Type B pancreatic cell (in vitro differentiated cells): ENCODE measurements around the gene CCK. TPM values are rescaled to one million over a fixed set of nuclear protein-coding genes. Genes with fewer than 3 reads are reported as not detected.

Source experiments
- DNase-seq: peaks from one replicate; pipeline ENCODE4 v3.0.0; 2021; ENCODE audit warnings: mixed read lengths; ENCODE audit not compliant: unreplicated experiment; ENCODE audit errors: extremely low spot score
- H3K27ac Mint-ChIP-seq: 2 replicates; pipeline ENCODE4 v1.8.0; 2021; ENCODE audit warnings: mild to moderate bottlenecking, mixed read lengths
- H3K27me3 Mint-ChIP-seq: 2 replicates; pipeline ENCODE4 v1.8.0; 2021; ENCODE audit warnings: mixed read lengths
- H3K36me3 Mint-ChIP-seq: 2 replicates; pipeline ENCODE4 v1.8.0; 2021; ENCODE audit warnings: mixed read lengths
- H3K4me1 Mint-ChIP-seq: one replicate; pipeline ENCODE4 v1.8.0; 2021; ENCODE audit warnings: mixed read lengths; ENCODE audit not compliant: unreplicated experiment
- H3K4me3 Mint-ChIP-seq: 2 replicates; pipeline ENCODE4 v1.8.0; 2021; ENCODE audit warnings: mild to moderate bottlenecking, mixed read lengths
- H3K9me3 Mint-ChIP-seq: 2 replicates; pipeline ENCODE4 v1.8.0; 2021; ENCODE audit warnings: mixed read lengths
- CTCF ChIP-seq: fragments of 200-600 bp; sonication (generic); conservative IDR thresholded peaks from 2 replicates; pipeline ENCODE4 v1.5.0; 2021; ENCODE audit warnings: antibody characterized with exemption, mild to moderate bottlenecking
- total RNA-seq: library from RNA; stranded (reverse); gene quantifications from 2 replicates; pipeline ENCODE4 v1.2.1, GENCODE V29; 2021; ENCODE audit warnings: low replicate concordance

Gene CCK
- total RNA-seq, 1 donor from 2014 or later, result 1.3 TPM

GRCh38 chr3:42267878-42268277, 1.9 kb upstream of the CCK start:
- TF ChIP-seq CTCF, result no peak
- Mint-ChIP-seq H3K27me3 (peaks cover 73% of the 10 kb centered on the region), H3K9me3 (no peaks in the 10 kb centered on the region), H3K27ac (no peak overlapping the region), H3K4me1 (peaks cover 2% of the 10 kb centered on the region), H3K36me3 (no peaks in the 10 kb centered on the region), H3K4me3 (no peak overlapping the region)
- no peak for DNase-seq

GRCh38 chr3:42265059-42265991, 660 bp downstream of the CCK start:
- TF ChIP-seq CTCF, result no peak
- H3K9me3 Mint-ChIP-seq, result no peaks in the 10 kb centered on the region
- no peaks in the 10 kb centered on the region for H3K36me3 Mint-ChIP-seq
- peaks cover 7% of the 10 kb centered on the region for H3K4me1 Mint-ChIP-seq
- no peak overlapping the region for H3K27ac Mint-ChIP-seq
- DNase-seq, result no peak
- H3K4me3 Mint-ChIP-seq, result no peak overlapping the region
- H3K27me3 Mint-ChIP-seq, result peaks cover 79% of the 10 kb centered on the region

GRCh38 chr3:42264399-42265058, 1.5 kb downstream of the CCK start:
- no peak for TF ChIP-seq CTCF
- Mint-ChIP-seq H3K27me3 (peaks cover 81% of the 10 kb centered on the region), H3K4me3 (no peak overlapping the region), H3K36me3 (no peaks in the 10 kb centered on the region), H3K4me1 (peaks cover 7% of the 10 kb centered on the region), H3K9me3 (no peaks in the 10 kb centered on the region), H3K27ac (no peak overlapping the region)
- DNase-seq, result no peak

- peaks cover 78% of the 10 kb centered on the region for H3K27me3 Mint-ChIP-seq
- no peak for DNase-seq
- H3K9me3 Mint-ChIP-seq, result no peaks in the 10 kb centered on the region
- H3K4me3 Mint-ChIP-seq, result no peak overlapping the region
- H3K4me1 Mint-ChIP-seq, result peaks cover 7% of the 10 kb centered on the region
- no peak overlapping the region for H3K27ac Mint-ChIP-seq
- no peaks in the 10 kb centered on the region for H3K36me3 Mint-ChIP-seq
- no peak for TF ChIP-seq CTCF
These were observed 2.3 kb downstream of the CCK start for GRCh38 chr3:42263354-42264346.

GRCh38 chr3:42262525-42262924, 3.5 kb downstream of the CCK start:
- DNase-seq, result no peak
- no peaks in the 10 kb centered on the region for H3K9me3 Mint-ChIP-seq
- peaks cover 76% of the 10 kb centered on the region for H3K27me3 Mint-ChIP-seq
- no peaks in the 10 kb centered on the region for H3K36me3 Mint-ChIP-seq
- peaks cover 7% of the 10 kb centered on the region for H3K4me1 Mint-ChIP-seq
- no peak overlapping the region for H3K4me3 Mint-ChIP-seq
- H3K27ac Mint-ChIP-seq, result no peak overlapping the region
- no peak for TF ChIP-seq CTCF
